HCT116 (cell line): Measurements from ENCODE around the gene KRT78.

Experiments
- CEBPB ChIP-seq: IDR thresholded peaks from 2 replicates; pipeline ENCODE4 v1.6.1; 2012; ENCODE audit warnings: low read depth
- EGR1 ChIP-seq: IDR thresholded peaks from 2 replicates; pipeline ENCODE4 v1.6.1; 2012; ENCODE audit warnings: low read depth
- EZH2 ChIP-seq: fragments of 200-600 bp; sonication (generic); IDR thresholded peaks from 2 replicates; pipeline ENCODE4 v1.6.1; 2017; ENCODE audit warnings: antibody characterized with exemption, mixed run types
- EZH2phosphoT487 ChIP-seq: fragments of 200-600 bp; IDR thresholded peaks from 2 replicates; pipeline ENCODE4 v1.6.1; 2018; ENCODE audit warnings: antibody characterized with exemption, borderline replicate concordance
- JUND ChIP-seq: IDR thresholded peaks from 2 replicates; pipeline ENCODE4 v1.6.1; 2012
- POLR2A ChIP-seq: IDR thresholded peaks from 2 replicates; pipeline ENCODE4 v1.7.0; 2011; ENCODE audit warnings: borderline replicate concordance; ENCODE audit not compliant: insufficient read depth, insufficient read length; ENCODE audit errors: extremely low read depth
- POLR2AphosphoS5 ChIP-seq: IDR thresholded peaks from 2 replicates; pipeline ENCODE4 v1.6.1; 2011; ENCODE audit warnings: mild to moderate bottlenecking, low read depth, low read length, moderate library complexity
- REST ChIP-seq: IDR thresholded peaks from 2 replicates; pipeline ENCODE4 v1.6.1; 2012; ENCODE audit warnings: low read depth
- SRF ChIP-seq: IDR thresholded peaks from 2 replicates; pipeline ENCODE4 v1.6.1; 2012; ENCODE audit warnings: low read depth
- YY1 ChIP-seq: IDR thresholded peaks from 2 replicates; pipeline ENCODE4 v1.6.1; 2011; ENCODE audit warnings: low read length, low read depth, moderate library complexity, mild to moderate bottlenecking; ENCODE audit not compliant: insufficient replicate concordance; ENCODE audit errors: extremely low read depth
- ZFX ChIP-seq: fragments of 450-650 bp; IDR thresholded peaks from 2 replicates; pipeline ENCODE4 v1.6.1; 2017
- ZNF274 ChIP-seq: fragments of 200-500 bp; sonication (Bioruptor generic); IDR thresholded peaks from 2 replicates; pipeline ENCODE4 v1.6.1; 2014; ENCODE audit warnings: mild to moderate bottlenecking, low read depth, low read length, inconsistent platforms
- TF ChIP-seq, protein P1 (sequence below), 3 experiments: fragments of 200-600 bp in 1 of 3; sonication (generic) in 1 of 3; IDR thresholded peaks in 2 of 3; conservative IDR thresholded peaks in 1 of 3; 2 replicates each; pipeline ENCODE4 v1.5.1; 2012 to 2017; ENCODE audit warnings: low read depth in 2 of 3, low read length in 2 of 3, antibody characterized with exemption in 1 of 3, borderline replicate concordance in 1 of 3, control low read depth in 1 of 3, mild to moderate bottlenecking in 1 of 3, mixed read lengths in 1 of 3, mixed run types in 1 of 3, moderate library complexity in 1 of 3; ENCODE audit not compliant: insufficient read depth in 1 of 3
- TF ChIP-seq, protein P2 (sequence below): IDR thresholded peaks from 2 replicates; pipeline ENCODE4 v1.6.1; 2012

DNA sequence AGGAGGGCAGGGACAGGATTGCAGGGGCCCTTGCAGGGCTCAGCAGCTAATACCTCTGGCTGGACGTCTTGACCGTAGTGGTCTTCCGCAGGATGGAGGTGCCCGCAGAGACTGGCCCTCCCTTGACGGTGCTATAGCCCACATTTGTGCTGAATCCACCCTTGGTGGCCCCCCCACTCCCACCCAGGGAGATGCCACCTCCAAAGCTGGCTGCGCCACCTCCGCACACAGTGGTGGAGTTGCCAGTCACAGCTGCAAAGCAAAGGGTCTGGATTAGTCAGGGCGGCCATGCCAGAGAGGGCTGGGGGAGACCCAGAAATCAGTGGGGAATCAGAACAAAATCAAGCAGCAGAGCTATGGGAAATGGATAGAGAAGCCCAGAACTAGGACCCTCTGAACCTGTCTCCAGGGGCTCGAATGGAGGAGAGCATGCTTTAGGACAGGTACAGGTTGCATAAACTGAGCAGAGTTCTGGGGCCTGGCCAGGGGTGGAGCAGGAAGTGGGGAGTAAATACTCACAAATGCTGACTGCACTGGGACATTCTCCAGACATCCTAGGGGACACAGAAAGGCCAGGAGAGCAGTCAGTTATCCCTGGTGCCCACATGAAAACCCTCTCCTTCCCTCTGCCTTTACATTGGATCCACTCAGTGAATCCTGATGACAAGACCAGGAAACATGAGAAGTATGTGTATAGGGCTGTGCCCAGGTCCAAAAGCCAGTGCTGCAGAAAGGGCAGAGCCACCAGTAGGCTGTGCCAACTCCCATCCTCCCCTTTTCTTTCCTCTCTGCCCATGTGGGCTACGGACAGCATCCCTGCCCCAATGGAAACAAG lies 26.8 kb downstream of the KRT78 start:
- TF ChIP-seq, protein P1, sequence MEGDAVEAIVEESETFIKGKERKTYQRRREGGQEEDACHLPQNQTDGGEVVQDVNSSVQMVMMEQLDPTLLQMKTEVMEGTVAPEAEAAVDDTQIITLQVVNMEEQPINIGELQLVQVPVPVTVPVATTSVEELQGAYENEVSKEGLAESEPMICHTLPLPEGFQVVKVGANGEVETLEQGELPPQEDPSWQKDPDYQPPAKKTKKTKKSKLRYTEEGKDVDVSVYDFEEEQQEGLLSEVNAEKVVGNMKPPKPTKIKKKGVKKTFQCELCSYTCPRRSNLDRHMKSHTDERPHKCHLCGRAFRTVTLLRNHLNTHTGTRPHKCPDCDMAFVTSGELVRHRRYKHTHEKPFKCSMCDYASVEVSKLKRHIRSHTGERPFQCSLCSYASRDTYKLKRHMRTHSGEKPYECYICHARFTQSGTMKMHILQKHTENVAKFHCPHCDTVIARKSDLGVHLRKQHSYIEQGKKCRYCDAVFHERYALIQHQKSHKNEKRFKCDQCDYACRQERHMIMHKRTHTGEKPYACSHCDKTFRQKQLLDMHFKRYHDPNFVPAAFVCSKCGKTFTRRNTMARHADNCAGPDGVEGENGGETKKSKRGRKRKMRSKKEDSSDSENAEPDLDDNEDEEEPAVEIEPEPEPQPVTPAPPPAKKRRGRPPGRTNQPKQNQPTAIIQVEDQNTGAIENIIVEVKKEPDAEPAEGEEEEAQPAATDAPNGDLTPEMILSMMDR (IDR thresholded peaks at IDR 0.05 in 2 of 3, conservative IDR thresholded peaks at IDR 0.05 in 1 of 3; ENCODE audit: borderline replicate concordance in 1 of 3, insufficient read depth in 1 of 3, low read depth in 2 of 3, low read length in 2 of 3): no peak
- TF ChIP-seq SRF (no peak), POLR2A (no peak), EZH2 (no peak), YY1 (no peak), EGR1 (no peak), ZFX (no peak), EZH2phosphoT487 (no peak), ZNF274 (no peak), JUND (no peak), POLR2AphosphoS5 (no peak), CEBPB (no peak), REST (no peak)
- TF ChIP-seq, protein P2, sequence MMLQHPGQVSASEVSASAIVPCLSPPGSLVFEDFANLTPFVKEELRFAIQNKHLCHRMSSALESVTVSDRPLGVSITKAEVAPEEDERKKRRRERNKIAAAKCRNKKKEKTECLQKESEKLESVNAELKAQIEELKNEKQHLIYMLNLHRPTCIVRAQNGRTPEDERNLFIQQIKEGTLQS: no peak
